ENCODE measurements around the gene ZFP92. TPM values are rescaled to one million over a fixed set of nuclear protein-coding genes. Genes with fewer than 3 reads are reported as not detected.
A peak's percentile ranks its signal among the peaks of the same experiment; 100 is the strongest.

The ZFP92 gene
- total and polyA plus RNA-seq, 3 donors from 2014 or later, result 2.1 to 3.4 (median 2.2) TPM

DNA sequence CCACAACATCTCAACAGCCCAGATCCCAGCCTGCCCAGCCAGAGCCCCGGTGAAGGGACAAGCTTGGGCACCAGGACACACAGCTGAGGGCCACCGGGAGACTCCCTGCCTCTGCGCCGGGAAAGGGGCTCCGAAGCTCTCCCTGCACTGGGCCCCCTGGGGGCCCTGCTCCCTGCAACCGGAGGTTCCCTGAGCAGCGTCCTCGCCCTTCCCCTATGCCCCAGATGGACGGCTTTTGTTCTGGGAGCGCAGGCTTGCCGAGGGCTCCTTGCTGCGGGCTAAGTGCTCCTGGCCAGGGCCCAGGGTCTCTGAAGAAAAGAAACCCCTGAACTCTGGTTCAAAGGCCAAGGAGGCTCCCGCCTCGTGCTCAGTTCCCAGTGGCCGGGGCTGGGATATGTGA is 899 bp upstream of the ZFP92 start:
- Histone ChIP-seq H3K9me3 (no peaks in the 10 kb centered on the region), H3K36me3 (ENCODE audit: low read depth, missing control alignments) (no peaks in the 10 kb centered on the region), H3K4me1 (no peaks in the 10 kb centered on the region), H3K27me3 (no peaks in the 10 kb centered on the region), H3K4me3 (no peak overlapping the region), H3K27ac (no peak overlapping the region)
- DNase-seq, result no peak
- WGBS, 2 donors, result 47 to 79% methylated on average over 4 to 15 of the region's 15 CpGs
- intact Hi-C loops (cut with DNase I; ENCODE audit: low total_unique reads), result no loop called here
- no peak for TF ChIP-seq POLR2A (IDR thresholded peaks at IDR 0.05)
- TF ChIP-seq, protein P1, sequence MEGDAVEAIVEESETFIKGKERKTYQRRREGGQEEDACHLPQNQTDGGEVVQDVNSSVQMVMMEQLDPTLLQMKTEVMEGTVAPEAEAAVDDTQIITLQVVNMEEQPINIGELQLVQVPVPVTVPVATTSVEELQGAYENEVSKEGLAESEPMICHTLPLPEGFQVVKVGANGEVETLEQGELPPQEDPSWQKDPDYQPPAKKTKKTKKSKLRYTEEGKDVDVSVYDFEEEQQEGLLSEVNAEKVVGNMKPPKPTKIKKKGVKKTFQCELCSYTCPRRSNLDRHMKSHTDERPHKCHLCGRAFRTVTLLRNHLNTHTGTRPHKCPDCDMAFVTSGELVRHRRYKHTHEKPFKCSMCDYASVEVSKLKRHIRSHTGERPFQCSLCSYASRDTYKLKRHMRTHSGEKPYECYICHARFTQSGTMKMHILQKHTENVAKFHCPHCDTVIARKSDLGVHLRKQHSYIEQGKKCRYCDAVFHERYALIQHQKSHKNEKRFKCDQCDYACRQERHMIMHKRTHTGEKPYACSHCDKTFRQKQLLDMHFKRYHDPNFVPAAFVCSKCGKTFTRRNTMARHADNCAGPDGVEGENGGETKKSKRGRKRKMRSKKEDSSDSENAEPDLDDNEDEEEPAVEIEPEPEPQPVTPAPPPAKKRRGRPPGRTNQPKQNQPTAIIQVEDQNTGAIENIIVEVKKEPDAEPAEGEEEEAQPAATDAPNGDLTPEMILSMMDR (IDR thresholded peaks at IDR 0.05), result no peak

DNA sequence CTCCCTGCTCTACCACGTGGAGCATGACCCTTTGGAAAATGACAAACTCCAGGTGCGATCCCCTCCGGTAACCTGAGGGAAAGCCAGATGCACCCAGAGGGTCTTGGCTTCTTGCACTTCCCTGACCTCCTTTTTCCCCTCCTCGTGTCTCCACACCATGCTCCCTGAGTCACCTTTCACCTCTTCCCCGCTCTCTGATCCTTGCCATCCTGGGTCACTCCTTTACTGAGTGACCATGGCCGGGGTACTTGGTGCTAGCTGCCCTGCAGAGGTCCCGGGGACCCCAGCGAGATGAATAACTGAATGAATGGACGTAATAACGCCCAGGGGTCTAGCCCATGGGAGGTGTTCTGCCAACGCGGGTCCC is 401 bp upstream of the ZFP92 start:
- WGBS, 2 donors, result 32% methylated on average over 4 to 12 of the region's 12 CpGs
- DNase-seq, result no peak

DNA sequence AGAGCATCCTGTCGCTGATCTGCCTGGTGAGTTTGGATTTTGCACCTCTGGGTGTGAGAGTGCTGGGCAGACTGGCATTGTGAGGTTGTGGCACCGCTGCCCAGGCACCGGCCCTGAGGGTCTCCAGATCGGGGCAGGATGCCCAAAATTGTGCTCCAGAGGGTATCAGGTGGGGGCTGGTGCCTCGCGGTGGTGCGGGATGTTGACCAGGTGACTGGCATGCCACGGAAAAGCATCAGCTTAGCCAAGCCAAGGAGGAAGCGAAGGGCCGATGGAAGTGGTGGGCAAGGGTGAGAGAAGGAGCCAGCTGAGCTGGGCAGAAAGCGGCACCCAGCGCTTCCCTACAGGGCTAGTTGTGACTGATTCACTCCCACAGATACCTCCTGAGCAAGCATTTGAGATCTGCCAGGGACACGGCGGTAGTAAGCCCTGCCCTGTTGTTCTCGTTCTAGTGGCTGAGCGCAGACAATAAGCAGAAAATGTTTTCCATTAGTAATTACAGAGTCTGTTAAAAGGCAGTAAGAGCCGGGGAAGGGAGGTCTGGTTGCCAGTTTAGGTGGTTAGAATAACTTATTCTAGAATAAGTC is 809 bp downstream of the ZFP92 start:
- H3K4me3 ChIP-seq, result peak overlapping the region; percentile 50 to 61
- H3K27me3 ChIP-seq, result no peaks in the 10 kb centered on the region
- TF ChIP-seq, protein P1 (IDR thresholded peaks at IDR 0.05), result no peak
- TF ChIP-seq POLR2A (IDR thresholded peaks at IDR 0.05), result no peak
- H3K4me1 ChIP-seq, result no peaks in the 10 kb centered on the region
- H3K36me3 ChIP-seq (ENCODE audit: low read depth, missing control alignments), result no peaks in the 10 kb centered on the region
- no peak overlapping the region for H3K27ac ChIP-seq
- H3K9me3 ChIP-seq, result no peaks in the 10 kb centered on the region
- 10 to 23% methylated on average over 7 to 16 of the region's 17 CpGs for WGBS, 2 donors
- no peak for DNase-seq
- intact Hi-C loops (cut with DNase I; ENCODE audit: low total_unique reads), result no loop called here

More for the DNA sequence above, 401 bp upstream of the ZFP92 start:
- Histone ChIP-seq H3K27me3 (no peaks in the 10 kb centered on the region), H3K27ac (no peak overlapping the region), H3K4me3 (peak overlapping the region; percentile 50 to 61), H3K9me3 (no peaks in the 10 kb centered on the region), H3K36me3 (ENCODE audit: low read depth, missing control alignments) (no peaks in the 10 kb centered on the region), H3K4me1 (no peaks in the 10 kb centered on the region)
- intact Hi-C loops (cut with DNase I; ENCODE audit: low total_unique reads), result no loop called here
- TF ChIP-seq, protein P1 (IDR thresholded peaks at IDR 0.05), result no peak
- TF ChIP-seq POLR2A (IDR thresholded peaks at IDR 0.05), result no peak

DNA sequence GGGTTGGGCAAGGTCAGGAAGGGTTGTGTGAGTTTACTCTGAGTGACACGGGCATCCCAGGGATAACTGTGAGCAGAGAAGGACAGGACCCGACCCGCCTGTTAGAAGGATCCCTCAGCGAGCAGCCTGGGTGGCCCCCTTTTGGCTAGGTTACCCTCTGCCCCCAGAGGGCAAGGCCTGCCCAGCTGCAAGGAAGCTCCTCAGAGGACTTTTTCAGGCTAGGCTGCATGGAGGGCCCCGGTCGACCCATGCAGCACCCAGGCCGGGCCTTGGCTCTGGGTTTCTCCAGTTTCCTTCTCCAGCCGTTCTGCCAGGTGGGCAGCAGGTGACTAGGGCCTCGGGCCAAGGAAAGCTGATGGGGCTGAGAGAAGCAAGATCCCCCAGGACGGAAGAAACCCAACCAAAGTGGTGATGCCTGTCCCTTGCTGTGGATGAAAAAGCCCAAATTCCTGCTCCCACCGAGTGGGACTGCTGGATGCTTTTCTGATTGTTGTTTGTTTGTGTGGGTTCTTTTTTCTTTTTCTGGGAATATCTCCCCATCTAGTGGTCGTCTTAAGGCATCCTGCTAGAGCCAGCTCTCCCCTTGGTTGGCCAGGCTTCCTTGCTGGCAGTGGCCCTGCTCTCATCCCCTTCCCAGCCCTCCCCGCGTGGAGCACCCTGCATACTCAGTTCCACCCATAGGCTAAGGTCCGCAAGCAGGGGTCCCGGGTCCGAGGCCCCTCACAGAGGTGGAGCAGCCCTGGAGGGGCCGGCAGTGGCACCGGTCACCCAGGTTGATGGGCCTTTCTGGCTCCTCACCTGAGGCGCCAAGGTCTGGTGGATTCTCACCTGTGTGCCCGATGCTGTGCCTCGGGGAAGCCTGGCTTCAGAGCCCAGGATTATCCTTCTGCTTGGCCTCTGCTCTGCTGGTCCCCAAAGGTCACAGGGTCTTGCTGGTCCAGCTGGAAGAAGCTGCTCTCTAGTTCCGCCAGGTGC is 1.8 kb downstream of the ZFP92 start:
- intact Hi-C loops (cut with DNase I; ENCODE audit: low total_unique reads), result no loop called here
- H3K27ac ChIP-seq, result no peak overlapping the region

More for the DNA sequence above, 1.8 kb downstream of the ZFP92 start:
- Histone ChIP-seq H3K9me3 (no peaks in the 10 kb centered on the region), H3K27me3 (no peaks in the 10 kb centered on the region), H3K4me3 (no peak overlapping the region), H3K36me3 (ENCODE audit: low read depth, missing control alignments) (no peaks in the 10 kb centered on the region), H3K4me1 (no peaks in the 10 kb centered on the region)
- no peak for DNase-seq
- TF ChIP-seq, protein P1 (IDR thresholded peaks at IDR 0.05), result no peak
- no peak for TF ChIP-seq POLR2A (IDR thresholded peaks at IDR 0.05)
- 39 to 62% methylated on average over 3 to 21 of the region's 23 CpGs for whole genome bisulfite sequencing, 2 donors

Measured in testis (tissue), 3 donors.